HepG2 (cell line): ENCODE measurements around the gene TWIST2.

ENCODE experiments used
- CAMTA2 ChIP-seq: sonication (generic); formaldehyde crosslinking; IDR thresholded peaks from 2 replicates; pipeline ENCODE4 v1.4.0; 2020; ENCODE audit warnings: mild to moderate bottlenecking, missing genetic modification reagents, borderline replicate concordance
- CCDC6 ChIP-seq: sonication (generic); formaldehyde crosslinking; IDR thresholded peaks from 2 replicates; pipeline ENCODE4 v1.8.1; 2022; ENCODE audit warnings: mild to moderate bottlenecking, missing genetic modification reagents, moderate library complexity
- CEBPG ChIP-seq: IDR thresholded peaks from 2 replicates; pipeline ENCODE4 v1.6.1; 2016
- CHD4 ChIP-seq: fragments of 200-600 bp; sonication (generic); IDR thresholded peaks from 2 replicates; pipeline ENCODE4 v1.7.0; 2017; ENCODE audit warnings: mild to moderate bottlenecking, low read length, borderline replicate concordance
- CTCF ChIP-seq: sonication (generic); formaldehyde crosslinking; IDR thresholded peaks from 2 replicates; pipeline ENCODE4 v1.5.0; 2020; ENCODE audit warnings: mild to moderate bottlenecking, missing genetic modification reagents, moderate library complexity
- EZH2 ChIP-seq: conservative IDR thresholded peaks from 2 replicates; pipeline ENCODE4 v1.6.1; 2012; ENCODE audit warnings: mild to moderate bottlenecking, low read depth, low read length, moderate library complexity
- ZBED4 ChIP-seq: sonication (generic); formaldehyde crosslinking; IDR thresholded peaks from 2 replicates; pipeline ENCODE4 v1.4.0; 2020; ENCODE audit warnings: missing genetic modification reagents, borderline replicate concordance

DNA sequence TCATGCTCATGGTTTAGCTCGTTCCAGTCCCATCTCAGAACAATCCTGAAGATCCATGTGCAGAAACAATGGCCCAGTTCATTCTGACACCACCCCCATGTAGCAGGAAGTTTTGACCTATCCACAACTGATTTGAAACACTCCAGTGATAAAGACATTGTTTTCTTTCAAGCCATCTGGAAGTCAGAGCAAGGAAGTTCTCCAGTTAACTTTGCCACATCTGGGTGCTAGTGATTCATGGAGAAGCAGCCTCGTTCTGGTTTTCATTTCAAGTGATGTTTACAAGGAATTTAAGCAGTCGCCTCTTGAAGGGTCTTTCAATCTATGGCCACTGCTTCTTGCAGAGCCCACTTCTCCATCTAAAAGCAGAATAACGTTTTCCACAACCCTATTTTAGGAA lies 36.6 kb upstream of the TWIST2 start:
- no peak for TF ChIP-seq CAMTA2 (CRISPR knock-in tag)
- no peak for TF ChIP-seq EZH2
- no peak for TF ChIP-seq ZBED4 (CRISPR knock-in tag)
- no peak for TF ChIP-seq CEBPG
- no peak for TF ChIP-seq CCDC6 (CRISPR knock-in tag)
- no peak for TF ChIP-seq CTCF (CRISPR knock-in tag)
- no peak for TF ChIP-seq CHD4
